Measurements from ENCODE around the gene GMNN. TPM values are rescaled to one million over a fixed set of nuclear protein-coding genes. Genes with fewer than 3 reads are reported as not detected.
A peak's percentile ranks its signal among the peaks of the same experiment; 100 is the strongest.

The GMNN gene
- polyA plus RNA-seq, 3 donors: 2.6 to 5.2 (median 2.9) TPM

GRCh38 chr6:24743944-24744335 lies 30.8 kb upstream of the GMNN start:
- no peaks in the 10 kb centered on the region for H3K27me3 Mint-ChIP-seq (ENCODE audit: low read depth in 3 of 3)
- peak overlapping the region; percentile 92 to 99 (median 95) for H3K27ac Mint-ChIP-seq
- H3K9ac ChIP-seq (ENCODE audit: insufficient read depth, low read length, poor library complexity, severe bottlenecking): peak overlapping the region; percentile 72
- H3K36me3 ChIP-seq (replicated peaks in 1 of 2; ENCODE audit: control insufficient read depth in 1 of 2, insufficient read depth in 2 of 2, low read length in 2 of 2): no peaks in the 10 kb centered on the region
- DNase-seq: peak; percentile 56 to 83 (median 63)
- no peaks in the 10 kb centered on the region for H3K9me3 ChIP-seq (replicated peaks in 1 of 2; ENCODE audit: control insufficient read depth in 1 of 2, insufficient read depth in 1 of 2, low read length in 2 of 2)
- no CpG with 5 or more reads among the region's 3 CpGs for WGBS (ENCODE audit: insufficient coverage)
- H3K4me3 ChIP-seq (replicated peaks in 1 of 3; ENCODE audit: low read depth in 2 of 3, low read length in 3 of 3): peak overlapping the region in 1 of 3 experiments; percentile 58
- intact Hi-C loops (cut with micrococcal nuclease): loop anchor here in 1 of 2 donors (2.0 kb wide), 1 partner anchor 23 kb away; no protein-coding TSS in a partner anchor
- H3K4me1 Mint-ChIP-seq: peaks cover 53% of the 10 kb centered on the region
- H3K36me3 Mint-ChIP-seq: no peaks in the 10 kb centered on the region
- H3K27ac ChIP-seq (ENCODE audit: low read depth in 1 of 2, low read length in 2 of 2): peak overlapping the region; percentile 78 to 99
- peaks cover 58 to 60% of the 10 kb centered on the region in 2 donors for H3K4me1 ChIP-seq (ENCODE audit: control insufficient read depth in 1 of 2, insufficient read depth in 2 of 2, low read length in 2 of 2)
- no peaks in the 10 kb centered on the region for H4K20me1 ChIP-seq (ENCODE audit: insufficient read depth, low read length)
- no peak for TF ChIP-seq CTCF (IDR thresholded peaks at IDR 0.05)
- no peak overlapping the region for H2AFZ ChIP-seq (ENCODE audit: insufficient read depth, low read depth, low read length, poor library complexity, severe bottlenecking)
- peak overlapping the region; percentile 62 for H3K4me2 ChIP-seq (replicated peaks; ENCODE audit: extremely low read depth, low read length, poor library complexity, severe bottlenecking)
- H3K9me3 Mint-ChIP-seq: peaks cover 0 to 4% (median 0%) of the 10 kb centered on the region in 7 donors
- no peaks in the 10 kb centered on the region for H3K27me3 ChIP-seq (ENCODE audit: control insufficient read depth in 2 of 2, insufficient read depth in 2 of 2, low read length in 2 of 2)
- H3K4me3 Mint-ChIP-seq: peak overlapping the region; percentile 20 to 60
- no peaks in the 10 kb centered on the region for H3K79me2 ChIP-seq (ENCODE audit: insufficient read depth, low read length)

- peaks cover 64 to 68% of the 10 kb centered on the region in 2 donors for H3K4me1 ChIP-seq (ENCODE audit: control insufficient read depth in 1 of 2, insufficient read depth in 2 of 2, low read length in 2 of 2)
- no peaks in the 10 kb centered on the region for H3K9me3 ChIP-seq (replicated peaks in 1 of 2; ENCODE audit: control insufficient read depth in 1 of 2, insufficient read depth in 1 of 2, low read length in 2 of 2)
- Mint-ChIP-seq H3K36me3 (no peaks in the 10 kb centered on the region), H3K9me3 (peaks cover 0 to 2% (median 0%) of the 10 kb centered on the region in 7 donors), H3K4me1 (peaks cover 58% of the 10 kb centered on the region), H3K4me3 (peak overlapping the region in 1 of 2 donors; percentile 50), H3K27me3 (ENCODE audit: low read depth in 3 of 3) (no peaks in the 10 kb centered on the region), H3K27ac (peak overlapping the region; percentile 92 to 99 (median 95))
- intact Hi-C loops (cut with micrococcal nuclease): loop anchor here in 1 of 2 donors (1.0 kb wide), 1 partner anchor 17 kb away; no protein-coding TSS in a partner anchor
- peak; percentile 80 to 95 (median 88) for DNase-seq
- no peaks in the 10 kb centered on the region for H3K79me2 ChIP-seq (ENCODE audit: insufficient read depth, low read length)
- no peaks in the 10 kb centered on the region for H3K27me3 ChIP-seq (ENCODE audit: control insufficient read depth in 2 of 2, insufficient read depth in 2 of 2, low read length in 2 of 2)
- no CpG with 5 or more reads among the region's 5 CpGs for WGBS (ENCODE audit: insufficient coverage)
- H3K4me2 ChIP-seq (replicated peaks; ENCODE audit: extremely low read depth, low read length, poor library complexity, severe bottlenecking): peak overlapping the region; percentile 14
- H3K36me3 ChIP-seq (replicated peaks in 1 of 2; ENCODE audit: control insufficient read depth in 1 of 2, insufficient read depth in 2 of 2, low read length in 2 of 2): no peaks in the 10 kb centered on the region
- TF ChIP-seq CTCF (IDR thresholded peaks at IDR 0.05): no peak
- peak overlapping the region; percentile 78 to 99 for H3K27ac ChIP-seq (ENCODE audit: low read depth in 1 of 2, low read length in 2 of 2)
- no peaks in the 10 kb centered on the region for H4K20me1 ChIP-seq (ENCODE audit: insufficient read depth, low read length)
- H2AFZ ChIP-seq (ENCODE audit: insufficient read depth, low read depth, low read length, poor library complexity, severe bottlenecking): peak overlapping the region; percentile 48
- H3K9ac ChIP-seq (ENCODE audit: insufficient read depth, low read length, poor library complexity, severe bottlenecking): peak overlapping the region; percentile 25
- peak overlapping the region in 1 of 3 experiments; percentile 8 for H3K4me3 ChIP-seq (replicated peaks in 1 of 3; ENCODE audit: low read depth in 2 of 3, low read length in 3 of 3)
Observed at GRCh38 chr6:24744911-24745310, 29.8 kb upstream of the GMNN start.

Measured in CD14-positive monocyte (primary cell).